NCI-H345 (cell line): Measurements from ENCODE around the gene WDR91.

Experiments
- DNase-seq: peaks from one replicate; lab custom pipeline; 2025; lab: John Stamatoyannopoulos, UW

The WDR91 gene

DNA sequence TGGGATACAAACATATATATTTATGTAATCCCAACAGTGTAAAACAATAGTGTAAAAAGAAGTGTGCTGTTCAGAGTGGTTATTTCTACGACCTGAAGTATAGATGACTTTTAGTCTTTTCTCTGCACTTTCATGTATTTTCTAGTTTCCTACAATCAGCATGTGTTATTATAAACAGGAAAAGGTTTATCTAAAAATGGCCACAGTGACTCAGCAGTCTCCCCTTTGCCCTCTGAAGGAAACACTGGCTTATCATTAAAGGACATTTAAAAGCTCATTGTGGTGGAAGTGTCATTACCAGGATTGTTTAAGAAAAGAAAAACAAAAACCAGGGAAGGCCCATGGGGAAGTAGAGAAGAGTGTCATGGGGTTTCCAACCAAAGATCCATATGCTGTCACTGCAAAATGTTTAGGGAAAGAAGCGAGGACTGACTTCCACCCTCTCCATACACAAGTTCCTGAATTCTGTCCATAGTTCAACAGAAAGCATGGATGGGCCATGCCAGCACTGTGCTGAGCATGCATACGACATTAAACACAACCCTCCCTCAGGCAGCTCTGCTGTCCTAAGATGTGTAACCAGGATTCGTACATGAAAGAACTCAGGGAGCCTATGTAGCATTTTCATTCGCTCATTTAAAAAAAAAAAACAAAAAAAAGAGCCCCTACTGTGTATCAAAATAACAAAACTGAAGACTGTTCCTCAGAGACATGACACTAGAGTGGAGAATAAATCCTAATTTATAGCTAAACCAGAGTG lies 51.0 kb downstream of the WDR91 start:
- DNase-seq: no peak

DNA sequence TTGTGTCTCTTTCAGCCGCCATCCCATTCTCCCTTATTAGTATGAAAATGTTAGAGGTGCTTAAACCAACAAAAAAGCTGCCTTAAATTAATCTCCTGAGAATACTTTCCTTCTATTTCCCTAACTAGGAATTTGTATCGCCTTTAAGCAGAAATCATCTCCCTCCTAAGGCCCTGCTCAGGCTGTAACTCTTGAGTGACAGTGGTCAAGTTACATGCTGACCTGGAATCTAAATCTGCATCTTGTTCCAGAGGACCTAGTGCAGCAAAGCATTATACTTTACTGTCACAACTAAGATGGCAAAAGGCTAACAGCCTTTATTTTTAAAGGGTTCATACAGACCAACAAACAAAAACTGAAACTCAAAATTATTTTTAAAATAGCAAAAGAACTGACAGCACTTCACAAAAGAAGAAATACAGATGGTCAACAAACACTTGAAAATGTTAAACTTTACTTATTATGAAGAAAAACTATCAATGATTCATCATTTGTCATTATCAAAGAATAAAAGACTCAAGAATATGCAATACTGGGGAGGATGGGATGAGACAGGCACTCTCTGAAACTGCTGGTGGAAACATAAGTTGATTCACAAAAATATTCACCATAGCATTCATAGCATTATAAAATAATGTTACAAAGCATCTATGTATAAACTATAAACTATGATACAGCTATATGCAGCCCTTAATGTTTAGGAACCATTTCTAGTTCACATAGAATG lies 51.8 kb downstream of the WDR91 start:
- DNase-seq: no peak

DNA sequence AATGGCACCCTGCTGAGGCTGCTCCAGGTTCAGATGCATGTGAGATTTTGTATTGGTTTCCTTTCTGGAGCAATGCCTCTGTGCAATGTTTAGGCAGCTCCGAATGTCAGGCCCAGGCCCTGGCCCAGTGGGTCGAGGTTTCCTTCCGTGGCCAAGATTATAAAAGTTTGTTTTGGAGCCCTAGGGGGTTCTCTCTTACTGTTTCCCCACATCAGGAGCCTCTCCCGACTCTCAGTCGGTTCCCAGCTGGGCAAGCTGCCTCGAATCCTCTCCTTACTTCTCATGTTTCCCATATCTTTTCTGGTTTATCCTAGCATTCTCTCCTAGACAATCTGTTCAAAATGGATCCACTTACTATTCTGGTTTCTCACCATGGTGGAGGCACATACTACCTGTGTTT lies 52.5 kb downstream of the WDR91 start:
- no peak for DNase-seq

DNA sequence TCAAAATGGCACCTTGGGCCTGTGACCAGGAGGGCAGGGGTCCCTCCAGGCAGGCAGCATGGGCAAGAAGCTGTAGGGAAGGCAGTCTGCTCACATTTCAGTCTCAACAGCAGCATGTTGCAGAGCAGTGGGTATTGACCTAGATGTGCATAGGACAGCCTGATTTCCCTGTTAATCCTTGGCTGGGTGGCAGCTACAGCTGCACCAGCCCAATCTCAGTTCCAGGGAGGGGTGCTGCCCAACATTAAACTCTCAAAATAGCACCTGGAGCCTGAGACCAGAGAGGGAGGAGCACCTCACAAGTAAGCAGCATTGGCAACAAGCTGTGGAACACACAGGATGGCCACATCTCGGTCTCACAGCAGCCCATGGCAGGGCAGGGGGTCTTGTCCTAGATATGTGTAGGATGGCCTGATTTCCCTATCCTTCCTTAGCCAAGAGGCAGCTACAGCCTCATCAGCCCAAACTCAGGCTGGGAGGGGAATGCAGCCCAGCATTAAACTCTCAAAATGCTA lies 53.1 kb downstream of the WDR91 start:
- DNase-seq: no peak

DNA sequence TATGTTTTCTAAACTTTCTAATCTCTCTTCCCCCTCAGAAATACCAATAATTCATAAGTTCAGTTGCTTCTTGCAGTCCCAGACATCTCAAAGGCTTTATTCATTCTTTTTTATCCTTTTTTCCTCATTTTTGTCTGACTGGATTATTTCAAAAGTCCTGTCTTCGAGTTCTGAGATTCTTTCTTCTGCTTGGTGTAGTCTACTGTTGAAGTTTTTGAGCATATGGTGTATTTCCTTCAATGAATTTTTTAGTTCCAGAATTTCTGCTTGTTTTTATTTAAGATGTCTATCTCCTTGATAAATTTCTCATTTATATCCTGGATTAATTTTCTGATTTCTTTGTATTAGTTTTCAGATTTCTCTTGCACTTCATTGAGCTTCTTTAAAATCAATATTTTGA lies 55.0 kb downstream of the WDR91 start:
- DNase-seq: no peak

DNA sequence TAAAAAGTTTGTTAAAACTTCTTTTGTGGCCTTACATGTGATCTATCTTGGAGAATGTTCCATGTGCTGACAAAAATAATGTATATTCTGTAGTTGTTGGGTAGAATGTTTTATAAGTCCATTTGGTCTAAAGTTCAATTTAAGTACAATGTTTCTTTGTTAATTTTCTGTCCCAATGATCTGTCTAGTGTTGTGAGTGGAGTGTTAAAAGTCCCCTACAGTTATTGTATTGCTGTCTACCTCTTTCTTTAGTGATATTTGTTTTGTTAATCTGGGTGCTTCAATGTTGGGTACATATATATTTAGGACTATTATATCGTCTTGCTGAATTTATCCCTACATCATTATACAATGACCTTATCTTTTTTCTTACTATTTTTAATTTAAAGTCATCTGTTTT lies 56.6 kb downstream of the WDR91 start:
- no peak for DNase-seq

DNA sequence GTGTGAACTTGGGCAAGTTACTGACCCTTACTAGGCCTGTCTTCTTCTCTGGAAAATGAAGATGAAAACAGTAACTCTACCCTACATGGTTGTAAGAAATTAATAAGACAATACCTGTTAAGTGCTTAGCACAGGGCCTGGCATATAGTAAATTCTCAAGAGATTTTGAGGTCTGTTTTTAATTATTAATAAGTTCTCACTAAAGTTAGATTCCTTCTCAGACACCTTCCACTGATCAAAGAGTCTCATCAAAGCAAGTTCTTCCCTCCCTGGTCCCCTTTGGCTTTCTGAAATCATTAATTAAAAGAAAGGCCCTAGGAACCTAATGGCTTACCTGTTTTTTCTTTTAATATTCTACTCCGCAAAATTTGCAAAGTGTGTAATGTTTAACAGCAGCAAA lies 58.9 kb downstream of the WDR91 start:
- DNase-seq: no peak

DNA sequence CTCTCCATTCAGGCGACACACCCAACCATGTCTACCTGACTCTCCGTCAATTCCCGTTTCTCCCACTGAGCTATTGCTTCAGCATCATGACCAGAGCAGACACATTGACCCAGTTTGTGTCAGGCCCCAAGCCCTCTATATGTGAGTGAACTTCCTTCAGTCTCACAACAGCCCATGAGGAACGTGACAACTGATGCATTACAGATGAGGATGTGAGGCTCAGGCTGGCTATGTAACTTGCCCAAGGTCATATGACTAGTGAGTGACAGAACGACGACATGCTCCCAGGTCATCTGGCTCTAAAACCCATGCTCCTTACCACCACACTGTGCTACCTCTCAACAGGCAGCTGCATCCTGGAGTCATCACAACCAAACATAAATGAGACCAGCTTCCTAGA lies 59.8 kb downstream of the WDR91 start:
- DNase-seq: no peak

DNA sequence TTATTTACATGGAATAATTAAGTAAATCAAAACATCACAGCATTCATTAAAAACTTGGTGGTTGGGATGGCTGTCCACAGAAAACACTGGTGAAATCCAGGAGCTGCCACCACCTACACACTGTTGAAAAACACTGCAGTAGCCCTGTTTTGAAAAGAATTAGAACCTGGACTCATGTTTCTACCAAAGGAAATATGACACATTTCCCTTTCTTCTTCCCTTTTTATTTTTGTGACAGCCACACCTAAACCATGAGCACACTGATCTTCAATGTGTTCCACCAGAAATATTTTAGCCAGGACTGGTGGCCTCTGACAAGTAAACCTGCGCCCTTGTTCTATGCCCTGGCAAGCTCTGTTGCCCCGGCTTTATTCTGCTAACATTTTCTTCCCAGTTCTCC lies 60.2 kb downstream of the WDR91 start:
- DNase-seq: no peak

DNA sequence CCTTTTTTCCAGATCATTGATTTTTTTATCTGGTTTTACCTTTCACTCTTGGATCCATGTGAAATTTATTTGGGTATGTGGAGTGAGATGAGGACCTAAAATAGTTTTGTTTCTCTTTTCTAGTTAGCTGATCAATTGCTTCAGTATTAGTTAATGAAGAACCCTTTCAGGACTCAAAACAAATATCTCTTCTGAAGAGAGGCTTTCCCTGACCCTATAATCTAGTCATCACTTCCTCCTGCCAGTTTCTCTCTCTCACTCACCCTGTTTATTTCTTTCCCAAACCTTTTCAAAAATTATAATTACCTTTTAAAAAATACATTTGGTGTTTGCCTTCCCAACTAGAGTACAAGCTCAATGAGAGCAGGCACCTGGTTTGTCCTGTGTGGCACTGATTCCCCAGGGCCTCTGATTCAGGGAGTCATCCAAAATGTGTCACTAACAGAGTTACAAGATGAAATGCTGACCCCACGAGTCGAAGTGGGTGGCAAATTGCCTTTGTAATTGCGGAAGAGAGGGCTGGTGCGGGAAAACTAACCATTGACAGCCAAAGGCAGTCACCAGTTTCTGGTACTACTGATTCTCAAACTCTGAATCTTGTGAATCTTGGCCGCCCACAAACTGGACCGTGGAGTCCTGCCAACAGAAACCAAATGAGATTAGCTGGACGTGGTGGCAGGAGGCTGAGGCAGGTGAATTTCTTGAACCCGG lies 61.1 kb downstream of the WDR91 start:
- no peak for DNase-seq

DNA sequence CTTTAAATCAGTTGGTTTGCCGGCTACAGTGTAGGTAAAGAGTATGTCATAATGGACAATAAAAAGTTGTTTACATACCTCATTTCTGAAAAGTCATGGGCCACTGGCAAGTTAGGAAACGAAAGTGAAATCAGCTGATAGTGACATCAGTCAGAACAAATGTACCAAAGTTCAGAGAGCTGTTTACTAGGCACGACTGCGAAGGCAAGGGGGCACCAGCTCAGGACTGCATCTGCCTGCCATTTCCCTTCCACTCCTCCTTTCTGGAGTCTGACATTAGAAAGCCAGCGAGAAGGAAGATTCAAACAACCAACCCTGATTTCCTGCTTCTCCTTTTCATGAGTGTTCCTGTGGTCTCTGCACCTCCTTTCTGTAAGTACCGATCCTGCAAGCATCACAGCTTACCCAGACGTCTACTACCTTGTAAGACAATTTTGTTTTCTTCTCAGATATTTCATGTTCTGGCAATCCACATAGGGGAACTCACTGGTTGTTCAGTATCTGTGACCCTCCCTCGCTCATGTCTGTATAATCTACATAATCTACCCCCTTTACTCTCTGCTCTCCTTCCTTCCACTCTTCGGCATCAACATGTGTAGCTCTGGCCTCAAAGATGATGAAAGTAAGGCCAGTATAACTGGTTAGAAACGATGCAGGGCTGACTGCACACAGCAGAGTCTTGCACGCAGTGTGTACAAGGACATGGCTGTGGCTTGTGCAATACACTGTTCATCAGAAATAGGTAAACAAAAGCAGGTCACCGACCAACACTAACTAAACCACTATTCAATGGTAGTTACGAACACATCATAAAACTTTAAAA lies 63.2 kb downstream of the WDR91 start, which contains the start of gene TMEM140:
Gene TMEM140, plus strand, starts transcription at position 174 of the 823 bp plus-strand sequence. CDS start 16,370 bp downstream, outside the sequence.
- DNase-seq: no peak

DNA sequence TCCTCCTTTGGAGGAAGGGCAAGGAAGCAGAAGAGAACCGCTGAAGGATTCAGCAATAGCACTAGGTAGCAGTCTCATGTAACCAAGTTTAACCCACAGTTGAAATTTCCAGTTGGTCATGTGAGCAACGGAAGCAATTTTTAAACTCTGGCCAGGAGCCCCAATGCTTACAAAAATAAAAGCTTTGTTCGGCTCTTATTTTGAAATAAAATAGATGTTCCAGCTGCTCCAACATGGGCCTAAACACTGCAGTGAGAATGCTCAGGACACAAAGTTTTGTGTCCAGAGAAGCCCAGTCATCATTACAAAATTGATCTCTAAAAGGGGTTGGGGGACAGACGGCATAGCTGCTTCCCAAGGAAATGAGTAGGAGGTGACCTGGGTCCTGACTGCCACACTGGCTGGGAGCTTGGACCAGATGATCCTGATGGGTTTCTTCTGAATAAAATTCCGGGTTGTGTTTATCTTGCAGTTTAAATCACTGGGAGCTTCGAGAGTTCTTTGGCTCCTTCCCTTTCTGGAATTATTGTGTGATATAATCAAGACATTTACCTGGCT lies 63.9 kb downstream of the WDR91 start:
- no peak for DNase-seq

DNA sequence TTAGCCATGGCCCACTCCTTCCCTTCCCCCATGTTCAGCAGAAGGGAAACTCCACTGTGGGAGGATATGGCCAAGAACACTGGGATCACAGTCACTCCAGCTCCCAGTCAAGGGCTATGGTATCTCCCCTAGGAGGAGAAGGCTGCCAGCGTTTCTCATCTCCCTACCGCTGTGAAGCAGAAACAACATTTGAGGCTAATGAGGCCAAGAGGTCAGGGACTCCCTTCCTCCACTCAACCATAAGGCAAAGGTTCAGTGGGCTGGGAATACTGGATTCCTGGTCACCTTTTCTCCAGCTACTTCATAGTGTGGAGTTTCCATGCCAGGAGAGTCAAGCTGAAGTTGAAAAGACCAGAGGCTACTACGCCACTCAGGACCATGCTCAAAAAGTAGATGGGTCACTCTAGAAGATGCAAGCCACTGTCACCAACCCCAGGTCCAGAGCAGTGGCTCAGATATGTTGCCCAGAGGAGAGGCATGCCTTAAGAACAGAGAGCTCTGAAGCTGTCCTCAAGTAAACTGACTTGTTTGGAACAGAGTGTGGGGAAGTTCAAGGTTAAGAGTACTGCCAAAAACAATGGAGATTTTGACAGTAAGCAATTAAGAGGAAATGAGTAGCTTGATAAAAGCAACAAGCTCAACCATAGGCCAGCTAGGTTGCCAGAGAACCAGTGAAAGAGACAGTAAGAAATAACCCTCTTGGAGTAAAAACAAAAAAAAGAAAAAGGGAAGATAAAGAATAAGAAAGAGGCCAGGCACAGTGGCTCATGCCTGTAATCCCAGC lies 67.2 kb downstream of the WDR91 start:
- DNase-seq: no peak
